AG09319 (cell line): ENCODE data around the gene DHDDS.
A peak's percentile ranks its signal among the peaks of the same experiment; 100 is the strongest.
"Not testable (repeated sequence)": the region's sequence is repeated elsewhere in the genome, so short reads cannot be mapped to it uniquely, and the experiment has no call there.

Source experiments
- DNase-seq: peaks from one replicate; pipeline ENCODE4 v3.0.0-alpha.2; 2010; ENCODE audit warnings: low read depth; ENCODE audit errors: extremely low read depth
- TF ChIP-seq, protein P1 (sequence below): IDR thresholded peaks from 2 replicates; pipeline ENCODE4 v1.5.1; 2011; ENCODE audit warnings: low read depth, mild to moderate bottlenecking, inconsistent platforms, low read length, moderate library complexity

The DHDDS gene, protein sequence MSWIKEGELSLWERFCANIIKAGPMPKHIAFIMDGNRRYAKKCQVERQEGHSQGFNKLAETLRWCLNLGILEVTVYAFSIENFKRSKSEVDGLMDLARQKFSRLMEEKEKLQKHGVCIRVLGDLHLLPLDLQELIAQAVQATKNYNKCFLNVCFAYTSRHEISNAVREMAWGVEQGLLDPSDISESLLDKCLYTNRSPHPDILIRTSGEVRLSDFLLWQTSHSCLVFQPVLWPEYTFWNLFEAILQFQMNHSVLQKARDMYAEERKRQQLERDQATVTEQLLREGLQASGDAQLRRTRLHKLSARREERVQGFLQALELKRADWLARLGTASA

DNA sequence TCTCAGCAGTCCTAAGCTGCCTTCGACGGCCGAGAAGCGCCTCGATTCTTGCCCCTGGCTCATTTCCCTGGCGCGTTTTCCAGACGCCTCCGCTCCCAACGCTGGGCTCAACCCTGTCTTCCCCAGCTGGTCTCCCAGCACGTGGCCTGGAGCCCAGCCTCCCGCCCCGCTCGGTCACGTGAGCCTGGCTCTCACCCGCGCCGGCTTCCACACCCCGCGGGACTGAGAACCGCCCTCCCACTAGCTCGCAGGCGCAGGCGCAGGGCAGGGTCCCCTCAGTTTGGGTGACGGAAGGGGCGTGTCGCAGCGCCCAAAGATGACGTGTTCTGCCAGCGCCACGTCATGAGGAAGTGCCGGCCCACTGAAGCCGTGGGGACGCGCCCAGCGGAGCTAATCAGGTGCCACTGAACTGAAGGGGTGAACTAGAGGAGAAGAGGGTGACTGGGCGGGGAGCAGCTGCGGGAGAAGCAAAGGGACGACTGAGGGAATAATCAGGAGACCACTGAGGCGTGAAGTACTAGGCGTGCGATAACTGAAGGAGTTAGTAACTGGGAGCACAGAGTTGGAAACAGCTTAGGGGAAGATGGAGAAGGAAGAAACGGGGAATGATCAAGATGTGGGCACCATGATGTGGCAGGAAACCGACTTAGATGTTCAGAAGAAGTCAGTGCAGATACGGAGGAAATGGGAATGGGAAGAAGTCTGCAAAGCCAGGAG, at the start of gene DHDDS:
DHDDS (plus strand) TSS at position 343 of the 717 bp plus-strand sequence. CDS start 625 bp downstream, outside the sequence.
- DNase-seq: peak; percentile 94
- TF ChIP-seq, protein P1, sequence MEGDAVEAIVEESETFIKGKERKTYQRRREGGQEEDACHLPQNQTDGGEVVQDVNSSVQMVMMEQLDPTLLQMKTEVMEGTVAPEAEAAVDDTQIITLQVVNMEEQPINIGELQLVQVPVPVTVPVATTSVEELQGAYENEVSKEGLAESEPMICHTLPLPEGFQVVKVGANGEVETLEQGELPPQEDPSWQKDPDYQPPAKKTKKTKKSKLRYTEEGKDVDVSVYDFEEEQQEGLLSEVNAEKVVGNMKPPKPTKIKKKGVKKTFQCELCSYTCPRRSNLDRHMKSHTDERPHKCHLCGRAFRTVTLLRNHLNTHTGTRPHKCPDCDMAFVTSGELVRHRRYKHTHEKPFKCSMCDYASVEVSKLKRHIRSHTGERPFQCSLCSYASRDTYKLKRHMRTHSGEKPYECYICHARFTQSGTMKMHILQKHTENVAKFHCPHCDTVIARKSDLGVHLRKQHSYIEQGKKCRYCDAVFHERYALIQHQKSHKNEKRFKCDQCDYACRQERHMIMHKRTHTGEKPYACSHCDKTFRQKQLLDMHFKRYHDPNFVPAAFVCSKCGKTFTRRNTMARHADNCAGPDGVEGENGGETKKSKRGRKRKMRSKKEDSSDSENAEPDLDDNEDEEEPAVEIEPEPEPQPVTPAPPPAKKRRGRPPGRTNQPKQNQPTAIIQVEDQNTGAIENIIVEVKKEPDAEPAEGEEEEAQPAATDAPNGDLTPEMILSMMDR: no peak

DNA sequence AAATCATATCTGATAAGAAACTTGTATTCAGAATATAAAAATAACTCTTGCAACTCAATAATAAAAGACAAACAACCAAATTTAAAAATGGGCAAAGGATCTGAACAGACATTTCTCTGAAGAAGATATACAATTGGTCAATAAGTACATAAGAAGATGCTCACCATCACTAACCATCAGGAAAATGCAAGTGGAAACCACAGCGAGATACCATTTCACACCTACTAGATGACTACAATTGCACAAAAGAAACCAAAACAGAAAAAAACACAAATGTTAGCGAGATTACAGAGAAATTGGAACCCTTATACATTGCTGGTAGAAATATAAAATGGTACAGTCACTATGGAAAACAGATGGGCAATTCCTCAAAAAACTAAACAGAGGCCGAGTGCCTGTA, 48.0 kb upstream of the DHDDS start:
- TF ChIP-seq, protein P1: no peak
- DNase-seq: no peak

DNA sequence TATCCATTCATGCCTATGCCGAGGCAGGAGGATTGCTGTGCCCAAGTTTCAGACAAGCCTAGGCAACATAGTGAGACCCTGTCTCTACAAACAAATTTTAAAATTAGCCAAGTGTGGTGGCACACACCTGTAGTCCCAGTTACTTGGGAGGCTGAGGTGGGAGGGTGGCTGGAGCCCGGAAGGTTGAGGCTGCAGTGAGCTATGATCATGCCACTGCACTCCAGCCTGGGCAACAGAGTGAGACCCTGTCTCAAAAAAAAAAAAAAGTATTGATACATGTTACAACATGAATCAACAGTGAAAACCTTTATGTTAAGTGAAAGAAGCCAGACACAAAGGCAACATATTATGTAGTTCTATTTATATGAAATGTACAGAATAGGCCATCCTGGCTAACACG, 47.1 kb upstream of the DHDDS start:
- not testable (repeated sequence) for DNase-seq

DNA sequence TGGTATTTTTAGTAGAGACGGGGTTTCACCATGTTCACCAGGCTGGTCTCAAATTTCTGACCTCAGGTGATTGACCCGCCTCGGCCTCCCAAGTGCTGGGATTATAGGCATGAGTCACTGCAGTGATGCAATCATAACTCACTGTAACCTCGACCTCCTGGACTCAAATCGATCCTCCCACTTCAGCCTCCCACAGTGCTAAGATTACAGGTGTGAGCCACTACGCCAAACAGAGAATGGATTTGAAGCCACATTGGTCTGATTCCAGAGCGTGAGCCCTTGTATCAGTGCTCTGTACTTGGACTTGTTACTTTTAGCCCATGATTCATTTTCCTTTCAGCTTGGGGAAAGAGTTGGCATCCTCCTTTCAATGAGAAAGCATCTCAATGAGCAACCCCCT, 44.7 kb upstream of the DHDDS start:
- TF ChIP-seq, protein P1: no peak
- no peak for DNase-seq

DNA sequence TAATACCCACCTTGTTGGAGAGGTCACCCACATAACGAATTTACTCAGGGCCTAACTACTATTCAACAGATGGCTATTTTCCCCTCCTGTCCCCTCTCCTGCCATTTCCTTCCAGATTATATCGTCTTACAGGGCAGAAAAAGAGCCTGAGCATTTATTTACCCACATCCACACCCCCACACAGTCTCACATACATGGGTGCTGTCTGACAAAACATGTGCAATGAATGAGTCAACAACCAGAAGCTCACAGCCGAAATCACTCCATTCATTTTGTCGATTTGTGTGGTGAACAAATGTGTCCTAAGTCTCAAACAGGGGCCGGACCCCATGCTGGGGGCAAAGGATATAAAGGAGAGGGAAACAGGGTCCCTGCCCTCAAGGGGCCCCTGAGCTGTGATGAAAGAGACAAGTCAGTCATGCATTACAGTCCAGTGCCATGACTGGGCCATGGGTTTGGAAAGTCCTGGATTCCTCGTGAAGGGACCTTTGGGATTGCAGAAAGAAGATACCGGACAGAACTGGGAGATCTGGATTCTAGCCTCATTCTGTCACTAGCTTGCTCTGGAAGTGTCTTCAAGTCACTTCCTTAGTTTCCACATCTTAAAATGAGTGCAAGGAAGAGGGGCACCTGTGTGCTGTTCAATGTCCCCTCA, 43.2 kb upstream of the DHDDS start:
- TF ChIP-seq, protein P1: no peak
- DNase-seq: no peak

DNA sequence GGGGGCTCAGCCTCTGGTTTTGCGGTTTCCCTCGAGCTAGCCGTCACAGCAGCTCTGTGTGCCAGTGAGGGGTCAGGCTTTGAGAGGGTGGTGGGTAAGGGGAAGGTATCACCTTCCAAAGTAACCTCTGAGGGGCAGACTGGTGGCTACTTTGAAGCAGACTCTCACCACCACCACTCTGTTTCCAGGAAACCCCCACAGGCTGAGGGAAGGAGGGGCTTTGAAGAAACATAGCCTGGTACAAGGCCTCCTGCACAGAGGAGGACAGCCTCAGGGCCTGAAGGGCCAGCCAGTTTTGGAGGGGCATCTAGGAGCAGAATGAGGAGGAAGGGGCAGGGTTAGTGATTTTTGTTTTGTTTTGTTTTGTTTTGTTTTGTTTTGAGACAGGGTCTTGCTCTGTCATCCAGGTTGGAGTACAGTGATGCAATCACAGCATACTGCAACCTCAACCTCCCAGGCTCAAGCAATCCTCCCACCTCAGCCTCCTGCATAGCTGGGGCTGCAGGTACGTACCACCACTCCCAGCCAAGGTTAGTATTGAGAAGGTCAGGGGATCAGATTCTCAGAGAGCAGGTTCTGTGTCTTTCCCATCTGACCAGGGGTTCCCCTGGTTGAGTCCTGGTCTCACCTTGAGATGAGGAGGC, 42.4 kb upstream of the DHDDS start:
- TF ChIP-seq, protein P1: no peak
- DNase-seq: no peak

DNA sequence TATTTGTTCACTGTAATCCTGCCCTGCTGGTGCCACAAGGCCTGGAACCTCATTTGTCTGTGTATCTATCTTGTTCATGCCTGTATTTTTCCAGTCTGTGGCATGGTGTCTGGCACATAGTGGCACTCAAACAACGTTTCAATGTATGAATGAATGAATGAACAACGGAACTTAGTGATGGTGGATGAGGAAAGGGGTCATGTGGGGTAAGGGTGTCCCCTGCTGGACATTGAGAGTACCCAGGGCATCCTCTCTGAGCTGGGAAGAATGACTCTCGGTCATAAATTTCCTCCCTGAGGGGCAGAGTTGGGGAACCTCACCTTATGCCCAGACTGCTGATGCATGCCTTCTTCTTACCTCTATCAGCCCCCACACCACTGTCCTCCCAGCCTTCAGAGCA, 40.7 kb upstream of the DHDDS start:
- no peak for DNase-seq
- TF ChIP-seq, protein P1: peak; percentile 87
